GM12878 (cell line): ENCODE data around the gene LCT. TPM values are rescaled to one million over a fixed set of nuclear protein-coding genes. Genes with fewer than 3 reads are reported as not detected.
A peak's percentile ranks its signal among the peaks of the same experiment; 100 is the strongest.

Source experiments
- ATAC-seq: fragments of 200-7000 bp; cut with Tn5 transposase; 3 replicates; pipeline ENCODE4 v1.9.1; 2020; ENCODE audit warnings: mild to moderate bottlenecking, moderate library complexity
- BruUV-seq: library from RNA; stranded (reverse); fragments of 400-500 nt; replicated peaks from 2 replicates; lab custom pipeline; 2021; lab: Mats Ljungman, UMichigan
- CTCF ChIA-PET: fragments of 300-600 bp; sonication (Branson Sonifier 250); formaldehyde crosslinking; extraction: SDS; loops from one replicate; lab custom pipeline; 2021; ENCODE audit warnings: inconsistent platforms; lab: Yijun Ruan, JAX
- POLR2A ChIA-PET: fragments of 350-600 bp; formaldehyde crosslinking; extraction: SDS; loops from one replicate; lab custom pipeline; 2021; ENCODE audit warnings: inconsistent platforms; lab: Charles Lee
- RAD21 ChIA-PET: fragments of 300-600 bp; sonication (Branson Sonifier 250); formaldehyde crosslinking; loops from one replicate; lab custom pipeline; 2023; ENCODE audit warnings: antibody characterized with exemption; ENCODE audit not compliant: unreplicated experiment; lab: Charles Lee
- SMC1A ChIA-PET: fragments of 300-600 bp; sonication (Branson Sonifier 250); formaldehyde crosslinking; loops from one replicate; lab custom pipeline; 2023; ENCODE audit not compliant: unreplicated experiment, uncharacterized antibody; lab: Charles Lee
- DNase-seq: peaks from one replicate; pipeline ENCODE4 v3.0.0-alpha.2; 2011; ENCODE audit warnings: low read depth, low spot score
- FAIRE-seq: peaks from 3 replicates; lab custom pipeline; 2011; peaks lifted over from hg19 to GRCh38; lab: Jason Lieb, UNC
- H2AFZ ChIP-seq: 2 replicates; pipeline ENCODE4 v1.6.0; 2011; ENCODE audit warnings: low read depth, low read length, control low read depth; ENCODE audit not compliant: control insufficient read depth
- H3K27ac ChIP-seq: 2 replicates; pipeline ENCODE4 v1.5.1; 2011; ENCODE audit warnings: control low read depth; ENCODE audit not compliant: control insufficient read depth, insufficient read depth
- H3K27me3 ChIP-seq, 2 experiments: replicated peaks in 1 of 2; 2 replicates each; pipeline versions ENCODE4 v1.6.0 to v1.6.1; 2011; ENCODE audit warnings: low read length in 1 of 2; ENCODE audit not compliant: control insufficient read depth in 2 of 2, insufficient read depth in 2 of 2
- H3K36me3 ChIP-seq, 2 experiments: 2 replicates each; pipeline ENCODE4 v1.5.1; 2011; ENCODE audit warnings: low read length in 1 of 2; ENCODE audit not compliant: control insufficient read depth in 2 of 2, insufficient read depth in 2 of 2
- H3K4me1 ChIP-seq: 2 replicates; pipeline ENCODE4 v1.6.1; 2011; ENCODE audit warnings: mild to moderate bottlenecking, low read length, moderate library complexity, mixed read lengths; ENCODE audit not compliant: control insufficient read depth, insufficient read depth
- H3K4me2 ChIP-seq: 2 replicates; pipeline ENCODE4 v1.6.0; 2011; ENCODE audit warnings: control low read depth; ENCODE audit not compliant: control insufficient read depth, insufficient read depth
- H3K4me3 ChIP-seq: fragments of 200-600 bp; sonication (generic); 2 replicates; pipeline ENCODE4 v1.5.1; 2016
- H3K79me2 ChIP-seq: 2 replicates; pipeline ENCODE4 v1.6.0; 2011; ENCODE audit warnings: low read length; ENCODE audit not compliant: control insufficient read depth, insufficient read depth
- H3K9ac ChIP-seq: 2 replicates; pipeline ENCODE4 v1.8.0; 2011; ENCODE audit warnings: low read length, control low read depth, mixed read lengths; ENCODE audit not compliant: control insufficient read depth, insufficient read depth
- H3K9me3 ChIP-seq: replicated peaks from 3 replicates; pipeline ENCODE4 v1.5.1; 2011; ENCODE audit warnings: mild to moderate bottlenecking, low read length; ENCODE audit not compliant: control insufficient read depth, insufficient read depth
- H4K20me1 ChIP-seq: 2 replicates; pipeline ENCODE4 v1.6.0; 2011; ENCODE audit not compliant: control insufficient read depth, insufficient read depth
- BMI1 ChIP-seq: fragments of 450-650 bp; IDR thresholded peaks from 2 replicates; pipeline ENCODE4 v1.6.1; 2016; ENCODE audit warnings: mild to moderate bottlenecking, moderate library complexity, borderline replicate concordance
- FOXK2 ChIP-seq: fragments of 450-650 bp; IDR thresholded peaks from 2 replicates; pipeline ENCODE4 v1.6.1; 2017; ENCODE audit warnings: mild to moderate bottlenecking, moderate library complexity
- RUNX3 ChIP-seq: IDR thresholded peaks from 2 replicates; pipeline ENCODE4 v1.6.1; 2012; ENCODE audit warnings: low read length, inconsistent platforms
- SPI1 ChIP-seq: IDR thresholded peaks from 2 replicates; pipeline ENCODE4 v1.6.1; 2011; ENCODE audit warnings: low read depth, mild to moderate bottlenecking, low read length, moderate library complexity, borderline replicate concordance; ENCODE audit not compliant: insufficient read depth
- ZNF24 ChIP-seq: fragments of 450-650 bp; IDR thresholded peaks from 2 replicates; pipeline ENCODE4 v1.6.1; 2017; ENCODE audit warnings: antibody characterized with exemption, mild to moderate bottlenecking
- WGBS: methylation state at CpG from one replicate; pipeline ENCODE4 v1.1.6; 2016; ENCODE audit warnings: low lambda C conversion rate; ENCODE audit not compliant: insufficient replicate concordance, insufficient coverage; ENCODE audit errors: missing lambda C conversion rate; 5-methylcytosine and 5-hydroxymethylcytosine counted together
- in situ Hi-C: fragments of 300-500 bp; cut with MboI; formaldehyde crosslinking; loops from 9 replicates; pipeline ENCODE4 v1.14.3; 2018; ENCODE audit warnings: mixed read lengths
- intact Hi-C: fragments of 100-400 bp; cut with micrococcal nuclease; formaldehyde crosslinking; loops from one replicate; pipeline ENCODE4 v1.14.2; 2022; ENCODE audit not compliant: unreplicated experiment
- polyA plus RNA-seq, 11 experiments: library from polyadenylated mRNA; depleted of rRNA in 4 of 11; unstranded in 6 of 11; stranded (reverse) in 5 of 11; fragments of >200 nt; fragmentation: Nextera tagmentation in 4 of 11; fragmentation: Illumina TruSeq in 1 of 11; extraction: Ambion mirVana in 4 of 11; extraction: Trizol in 1 of 11; gene quantifications; 1 replicate in 1 of 11; 2 replicates in 10 of 11; pipeline versions ENCODE4 v1.2.1 to v1.2.3, GENCODE V29; 2011 to 2016; ENCODE audit warnings: inconsistent platforms in 2 of 11, missing spikeins in 2 of 11, low read depth in 1 of 11
- total RNA-seq, 4 experiments: library from RNA; depleted of rRNA in 3 of 4; stranded (reverse); fragments of >200 nt in 3 of 4; fragmentation: Illumina TruSeq in 1 of 4; extraction: Trizol in 1 of 4; gene quantifications; 2 replicates each; pipeline versions ENCODE4 v1.2.1 to v1.2.3, GENCODE V29; 2013 to 2021
- TF ChIP-seq, protein P1 (sequence below): IDR thresholded peaks from 2 replicates; pipeline ENCODE4 v1.6.1; 2012; ENCODE audit warnings: low read length, inconsistent platforms
- TF ChIP-seq, protein P2 (sequence below): IDR thresholded peaks from 2 replicates; pipeline ENCODE4 v1.6.1; 2011; ENCODE audit warnings: low read depth, mild to moderate bottlenecking, low read length, moderate library complexity, borderline replicate concordance; ENCODE audit errors: extremely low read depth
- TF ChIP-seq, protein P3 (sequence below): fragments of 450-650 bp; IDR thresholded peaks from 2 replicates; pipeline ENCODE4 v1.6.1; 2016; ENCODE audit warnings: mild to moderate bottlenecking

Gene LCT
- total and polyA plus RNA-seq, 10 of the 15 experiments (the other 5 are each of a cell fraction or from before 2014, with no cell fraction given), result 0.02 to 0.09 (median 0.07) TPM; not detected in 3

DNA sequence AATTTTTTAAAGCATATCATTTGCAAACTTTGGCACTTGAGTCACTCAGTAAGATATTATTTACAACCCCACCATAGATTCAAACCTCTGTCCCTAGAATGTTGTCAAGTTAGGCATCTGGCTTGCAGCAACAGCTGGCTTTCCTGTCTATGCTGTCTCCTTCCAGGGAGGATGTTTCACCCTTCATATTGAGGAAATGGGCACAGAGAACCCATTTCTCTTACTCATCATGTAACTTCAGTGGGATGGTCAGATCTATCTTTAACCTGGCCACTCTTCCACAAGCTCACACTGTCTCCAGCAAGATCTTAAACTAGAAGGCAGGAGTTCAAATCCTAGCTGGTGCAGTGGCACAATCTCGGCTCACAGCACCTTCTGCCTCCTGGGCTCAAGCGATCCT, 15.8 kb downstream of the LCT start:
- ChIA-PET RAD21 (interaction anchor here (1.2 kb wide), 1 partner anchor 566 kb away, joined by 3 read pairs; no protein-coding TSS in a partner anchor), POLR2A (interaction anchor here (0.5 to 1.8 kb wide), 2 partner anchors 25 to 54 kb away, joined by 3 to 4 read pairs; partner anchors contain the start of gene MCM6)

More for the DNA sequence above, 15.8 kb downstream of the LCT start:
- FAIRE-seq (no peak), ATAC-seq (no peak), DNase-seq (no peak)
- Histone ChIP-seq H2AFZ (no peak overlapping the region), H3K27ac (peak overlapping the region; percentile 55), H3K36me3 (no peaks in the 10 kb centered on the region), H4K20me1 (no peaks in the 10 kb centered on the region), H3K79me2 (peaks cover 5% of the 10 kb centered on the region; the same call in 1 of the 2 replicates), H3K4me3 (peak overlapping the region; percentile 46), H3K4me1 (peaks cover 46% of the 10 kb centered on the region), H3K9ac (peak overlapping the region; percentile 51; the same call in 1 of the 2 replicates), H3K4me2 (peak overlapping the region; percentile 85), H3K9me3 (peaks cover 9% of the 10 kb centered on the region), H3K27me3 (no peaks in the 10 kb centered on the region)
- BruUV-seq, result no TSS peak
- in situ Hi-C loops, result no loop called here
- TF ChIP-seq RUNX3 (peak; percentile 24; the same call in 1 of the 2 replicates), SPI1 (peak; percentile 52; the same call in 1 of the 2 replicates), ZNF24 (no peak), FOXK2 (no peak), BMI1 (no peak)
- TF ChIP-seq, protein P1, sequence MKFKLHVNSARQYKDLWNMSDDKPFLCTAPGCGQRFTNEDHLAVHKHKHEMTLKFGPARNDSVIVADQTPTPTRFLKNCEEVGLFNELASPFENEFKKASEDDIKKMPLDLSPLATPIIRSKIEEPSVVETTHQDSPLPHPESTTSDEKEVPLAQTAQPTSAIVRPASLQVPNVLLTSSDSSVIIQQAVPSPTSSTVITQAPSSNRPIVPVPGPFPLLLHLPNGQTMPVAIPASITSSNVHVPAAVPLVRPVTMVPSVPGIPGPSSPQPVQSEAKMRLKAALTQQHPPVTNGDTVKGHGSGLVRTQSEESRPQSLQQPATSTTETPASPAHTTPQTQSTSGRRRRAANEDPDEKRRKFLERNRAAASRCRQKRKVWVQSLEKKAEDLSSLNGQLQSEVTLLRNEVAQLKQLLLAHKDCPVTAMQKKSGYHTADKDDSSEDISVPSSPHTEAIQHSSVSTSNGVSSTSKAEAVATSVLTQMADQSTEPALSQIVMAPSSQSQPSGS, result no peak
- TF ChIP-seq, protein P2, sequence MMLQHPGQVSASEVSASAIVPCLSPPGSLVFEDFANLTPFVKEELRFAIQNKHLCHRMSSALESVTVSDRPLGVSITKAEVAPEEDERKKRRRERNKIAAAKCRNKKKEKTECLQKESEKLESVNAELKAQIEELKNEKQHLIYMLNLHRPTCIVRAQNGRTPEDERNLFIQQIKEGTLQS, result no peak
- TF ChIP-seq, protein P3, sequence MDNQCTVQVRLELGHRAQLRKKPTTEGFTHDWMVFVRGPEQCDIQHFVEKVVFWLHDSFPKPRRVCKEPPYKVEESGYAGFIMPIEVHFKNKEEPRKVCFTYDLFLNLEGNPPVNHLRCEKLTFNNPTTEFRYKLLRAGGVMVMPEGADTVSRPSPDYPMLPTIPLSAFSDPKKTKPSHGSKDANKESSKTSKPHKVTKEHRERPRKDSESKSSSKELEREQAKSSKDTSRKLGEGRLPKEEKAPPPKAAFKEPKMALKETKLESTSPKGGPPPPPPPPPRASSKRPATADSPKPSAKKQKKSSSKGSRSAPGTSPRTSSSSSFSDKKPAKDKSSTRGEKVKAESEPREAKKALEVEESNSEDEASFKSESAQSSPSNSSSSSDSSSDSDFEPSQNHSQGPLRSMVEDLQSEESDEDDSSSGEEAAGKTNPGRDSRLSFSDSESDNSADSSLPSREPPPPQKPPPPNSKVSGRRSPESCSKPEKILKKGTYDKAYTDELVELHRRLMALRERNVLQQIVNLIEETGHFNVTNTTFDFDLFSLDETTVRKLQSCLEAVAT, result no peak
- CTCF ChIA-PET, result interaction anchor here (3.3 to 4.1 kb wide), 2 partner anchors 24 to 563 kb away, joined by 13 to 19 read pairs; no protein-coding TSS in a partner anchor
- WGBS, result 97% methylated on average over 2 of the region's 2 CpGs
- SMC1A ChIA-PET, result interaction anchor here (0.6 to 2.0 kb wide), 7 partner anchors 29 to 563 kb away, joined by 3 to 5 read pairs (median 4); no protein-coding TSS in a partner anchor
- intact Hi-C loops, result loop anchor here (2.0 kb wide), 1 partner anchor 562 kb away; no protein-coding TSS in a partner anchor
